Activated CD8-positive, alpha-beta memory T cell treated with anti-CD3 and anti-CD28 coated beads for 1 hour (primary cell): Measurements from ENCODE around the gene CNPY2.
"Not testable (repeated sequence)": the region's sequence is repeated elsewhere in the genome, so short reads cannot be mapped to it uniquely, and the experiment has no call there.

ENCODE experiments used
- DNase-seq, 2 donors: peaks; one replicate each; pipeline ENCODE4 v3.0.0-alpha.2; 2020; ENCODE audit warnings: low read depth in 1 of 2; ENCODE audit errors: extremely low read depth in 1 of 2

CNPY2 gene

DNA sequence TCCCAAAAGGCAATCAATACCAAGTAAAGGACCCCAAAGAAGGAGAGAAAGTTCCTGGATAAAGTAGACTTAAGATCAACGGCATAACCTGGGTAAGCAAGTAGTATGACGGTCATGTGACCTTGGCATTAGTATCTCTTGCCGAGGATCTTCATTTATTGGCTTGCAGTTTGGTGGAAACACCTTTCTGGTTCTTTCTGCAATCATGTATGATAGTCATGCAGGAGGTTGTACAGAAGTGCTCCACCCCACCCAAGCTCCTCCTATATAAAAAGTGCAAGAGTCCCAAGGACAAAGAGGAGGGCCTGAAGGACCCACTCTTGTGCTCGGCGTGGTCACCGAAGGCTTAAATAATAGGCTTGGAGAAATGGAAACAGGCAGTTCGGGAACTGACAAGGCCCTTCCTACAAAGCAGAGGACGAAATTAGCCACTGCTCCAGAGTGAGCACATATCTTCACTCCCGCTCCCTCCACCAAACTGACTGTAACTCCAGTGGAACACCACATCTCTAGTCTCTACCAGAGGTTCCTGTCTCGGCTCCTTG is 16.4 kb downstream of the CNPY2 start:
- no peak for DNase-seq

DNA sequence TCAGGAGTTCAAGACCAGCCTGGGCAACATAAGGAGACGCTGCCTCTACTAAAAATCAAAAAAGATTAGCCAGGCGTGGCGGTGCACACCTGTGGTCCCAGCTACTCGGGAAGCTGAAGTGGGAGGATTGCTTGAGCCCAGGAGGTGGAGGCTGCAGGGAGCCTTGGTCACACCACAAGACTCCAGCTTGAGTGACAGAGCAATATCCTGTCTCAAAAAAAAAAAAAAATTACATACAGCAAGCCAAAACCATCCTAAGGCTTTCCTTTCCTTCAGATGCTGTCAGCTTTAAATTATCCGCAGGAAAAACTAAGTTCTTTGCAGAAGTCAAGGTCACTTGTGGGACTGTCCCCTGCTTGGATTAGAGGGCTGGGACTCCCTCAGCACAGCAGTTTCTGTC is 17.0 kb downstream of the CNPY2 start:
- no peak for DNase-seq

DNA sequence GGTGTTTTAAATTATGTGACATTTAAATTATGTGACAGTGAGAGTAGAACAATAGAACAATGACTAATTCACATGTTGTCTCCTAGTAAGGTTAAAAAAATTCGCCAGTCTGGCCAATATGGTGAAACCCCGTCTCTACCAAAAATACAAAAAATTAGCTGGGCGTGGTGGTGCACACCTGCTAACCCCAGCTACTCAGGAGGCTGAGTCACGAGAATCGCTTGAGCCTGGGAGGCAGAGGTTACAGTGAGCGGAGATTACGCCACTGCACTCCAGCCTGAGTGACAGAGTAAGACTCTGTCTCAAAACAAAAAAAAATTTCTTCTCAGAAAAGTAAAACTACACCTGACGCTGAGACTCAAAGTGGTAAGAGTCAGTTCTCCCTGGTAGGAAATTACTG is 18.4 kb downstream of the CNPY2 start:
- DNase-seq: no peak

DNA sequence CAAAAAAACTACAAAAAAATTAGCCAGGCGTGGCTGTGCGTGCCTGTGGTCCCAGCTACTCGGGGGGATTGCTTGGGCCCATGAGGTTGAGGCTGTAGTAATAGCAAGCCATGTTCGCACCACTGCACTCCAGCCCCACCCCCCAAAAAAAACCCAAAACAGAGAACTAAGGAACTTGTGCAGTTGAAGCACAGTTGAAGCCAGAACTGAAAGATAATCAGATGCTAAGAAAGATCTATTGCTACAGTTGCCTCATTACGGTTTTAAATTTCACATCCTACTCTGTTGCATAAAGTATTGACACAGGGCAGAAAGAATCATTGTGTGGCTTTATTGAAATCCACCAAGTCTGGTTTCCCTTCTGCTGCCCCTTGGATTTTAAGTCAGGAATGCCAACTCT is 19.5 kb downstream of the CNPY2 start:
- no peak for DNase-seq

DNA sequence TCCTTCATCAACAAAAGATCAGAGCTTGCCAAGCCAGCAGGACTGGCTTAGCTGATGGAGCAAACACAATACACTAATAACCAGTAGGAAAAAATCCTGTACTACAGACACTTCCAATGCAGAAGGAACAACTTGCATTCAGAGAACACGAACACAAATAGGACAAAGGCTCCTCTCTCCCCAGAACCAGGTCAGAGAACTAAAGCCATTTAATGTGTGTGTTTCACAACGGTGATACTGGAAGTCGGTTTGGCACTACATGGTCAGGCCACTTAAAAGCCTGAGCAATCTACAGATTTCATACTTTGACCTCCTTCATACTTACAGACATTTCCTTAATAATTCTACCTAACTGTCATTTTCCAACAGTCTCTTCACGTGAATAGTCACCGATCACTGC is 22.0 kb downstream of the CNPY2 start:
- no peak for DNase-seq

DNA sequence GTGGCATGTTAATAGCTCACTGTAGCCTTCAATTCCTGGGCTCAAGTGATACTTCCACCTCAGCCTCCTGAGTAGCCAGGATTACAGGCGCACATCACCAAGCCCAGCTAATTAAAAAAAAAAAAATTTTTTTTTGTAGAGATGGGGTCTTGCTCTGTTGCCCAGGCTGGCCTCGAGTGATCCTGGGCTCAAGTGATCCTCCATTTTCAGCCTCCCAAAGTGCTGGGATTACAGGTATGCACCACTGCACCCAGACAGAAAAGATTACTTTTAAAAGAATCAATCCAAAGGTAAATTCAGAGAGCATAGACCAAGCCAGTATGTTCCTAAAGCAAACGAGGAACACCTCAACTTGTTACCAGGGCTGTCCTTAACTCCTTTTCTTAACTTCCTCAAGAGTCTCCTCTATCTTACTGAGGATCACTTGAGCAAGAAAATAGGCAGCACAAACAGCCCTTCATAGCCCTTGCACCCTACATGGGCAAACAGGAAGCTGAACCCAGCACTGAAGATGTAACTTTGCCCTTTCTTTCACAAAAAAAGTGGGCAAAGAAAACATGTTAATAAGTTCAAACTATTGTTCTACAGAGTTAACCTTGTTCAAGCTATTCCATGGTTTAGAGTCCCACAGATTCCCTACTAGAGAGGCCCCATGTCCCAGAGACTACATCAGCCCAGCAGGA is 26.9 kb downstream of the CNPY2 start:
- no peak for DNase-seq

DNA sequence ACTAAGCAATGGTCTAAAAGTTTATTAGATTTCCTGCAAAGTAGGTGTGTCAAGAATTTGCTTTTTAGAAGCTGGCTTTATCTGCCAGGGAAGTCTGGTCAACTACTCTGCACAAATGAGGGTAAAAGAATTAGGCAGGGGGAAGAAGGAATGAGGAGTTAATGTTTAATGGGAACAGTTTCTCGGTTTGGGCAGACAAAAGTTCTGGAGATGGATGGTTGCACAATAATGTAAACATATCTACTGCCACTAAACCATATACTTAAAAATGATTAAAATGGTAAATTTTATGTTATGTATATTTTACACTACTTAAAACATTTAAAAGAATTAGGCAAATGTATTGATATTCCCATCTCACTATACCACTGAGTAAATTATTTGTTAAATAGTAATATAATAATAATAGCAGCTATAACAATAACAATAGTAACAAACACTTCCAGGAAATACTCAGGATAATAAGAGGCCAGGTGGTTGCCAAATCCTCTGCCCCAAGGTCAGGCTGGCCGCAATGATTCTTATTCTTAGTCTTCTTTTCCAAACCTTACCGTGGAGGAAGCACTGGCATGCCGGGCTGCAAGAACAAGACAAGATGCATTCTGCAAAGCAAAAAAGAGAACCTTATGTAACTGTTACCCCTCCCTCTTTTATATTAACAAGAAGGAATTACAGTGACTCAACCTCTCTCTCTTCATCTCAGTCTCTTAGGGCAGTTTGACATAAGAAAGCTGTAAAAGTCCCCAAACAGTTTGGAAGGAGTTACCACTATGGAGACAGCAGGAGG is 29.6 kb downstream of the CNPY2 start:
- no peak for DNase-seq

DNA sequence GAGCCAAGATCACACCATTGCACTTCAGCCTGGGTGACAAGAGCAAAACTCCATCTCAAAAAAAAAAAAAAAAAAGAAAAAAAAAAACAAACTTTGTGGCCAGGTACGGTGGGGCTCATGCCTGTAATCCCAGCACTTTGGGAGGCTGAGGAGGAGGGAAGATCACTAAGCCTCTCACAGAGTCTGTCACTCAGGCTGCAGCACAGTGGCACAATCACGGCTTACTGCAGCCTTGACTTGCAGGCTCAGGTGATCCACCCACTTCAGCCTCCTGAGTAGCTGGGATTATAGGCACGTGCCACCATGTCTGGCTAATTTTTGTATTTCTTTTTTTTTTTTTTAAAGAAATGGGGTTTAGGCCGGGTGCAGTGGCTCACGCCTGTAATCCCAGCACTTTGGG is 31.5 kb downstream of the CNPY2 start:
- DNase-seq: not testable (repeated sequence)

DNA sequence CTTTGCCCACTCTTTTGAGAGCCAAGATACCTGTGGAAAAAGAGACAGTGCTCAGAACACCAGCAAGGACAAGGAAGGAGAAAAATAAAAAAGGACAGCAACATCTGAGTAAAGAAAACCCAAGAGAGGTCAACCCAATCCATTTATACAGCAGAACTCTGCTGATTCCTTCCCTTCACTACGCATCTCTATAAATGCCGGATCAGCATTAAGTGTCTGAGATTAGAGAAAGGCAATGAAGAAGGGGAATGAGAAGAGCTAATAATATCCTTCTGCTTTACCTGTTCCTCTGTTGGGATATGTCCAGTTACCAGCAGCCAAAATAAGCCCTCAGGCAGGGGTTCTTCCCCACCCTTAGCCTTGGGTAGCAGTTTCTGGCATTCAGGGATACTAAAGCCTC is 33.2 kb downstream of the CNPY2 start:
- no peak for DNase-seq

DNA sequence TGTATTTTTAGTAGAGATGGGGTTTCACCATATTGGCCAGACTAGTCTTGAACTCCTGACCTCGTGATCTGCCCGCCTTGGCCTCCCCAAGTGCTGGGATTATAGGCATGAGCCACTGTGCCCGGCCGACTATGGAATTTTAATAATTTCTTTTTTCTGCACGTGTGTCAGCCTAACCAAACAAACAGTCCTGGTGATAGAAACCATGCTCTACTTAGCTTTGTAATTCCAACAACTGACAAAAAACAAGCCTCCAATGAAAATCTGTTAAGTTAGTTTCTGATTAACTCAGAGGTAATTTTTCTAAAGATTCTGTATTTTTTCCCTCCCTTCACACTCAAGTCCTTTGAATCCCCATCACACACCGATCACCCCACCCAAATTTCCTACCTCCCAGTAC is 33.8 kb downstream of the CNPY2 start:
- no peak for DNase-seq

DNA sequence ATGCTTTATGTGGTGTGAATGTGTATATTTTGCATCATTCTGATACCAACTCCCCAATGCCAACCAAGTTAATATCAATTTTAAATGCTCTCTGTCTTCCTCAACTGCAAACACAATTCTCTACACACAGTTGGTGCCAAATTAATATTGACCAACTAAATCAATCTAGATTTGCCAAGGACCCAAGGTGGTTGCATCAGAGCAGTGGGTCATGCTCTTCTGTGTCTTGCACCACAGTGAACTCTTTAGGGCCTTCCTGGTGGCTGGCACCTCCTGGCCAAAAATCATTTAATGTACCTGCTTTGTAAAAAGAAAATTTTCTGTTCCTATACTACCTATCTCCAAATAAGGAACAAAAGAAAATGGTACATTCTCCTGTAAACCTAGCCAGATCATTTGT is 34.9 kb downstream of the CNPY2 start:
- DNase-seq: no peak

DNA sequence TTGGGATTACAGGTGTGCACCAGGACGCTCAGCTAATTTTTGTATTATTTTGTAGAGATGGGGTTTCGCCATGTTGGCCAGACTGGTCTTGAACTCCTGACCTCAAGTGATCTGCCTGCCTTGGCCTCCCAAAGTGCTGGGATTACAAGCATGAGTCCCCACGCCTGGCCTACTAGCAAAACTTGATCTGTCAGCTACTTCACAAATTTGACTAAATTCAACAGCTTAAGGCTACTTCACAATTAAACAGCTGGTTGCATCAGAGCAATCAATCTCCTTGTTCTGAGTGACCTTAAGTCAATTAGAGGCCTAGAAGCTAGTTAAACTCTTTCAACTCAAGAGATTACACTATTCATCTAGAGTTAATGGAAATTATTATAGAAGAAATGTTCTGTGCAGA is 36.9 kb downstream of the CNPY2 start:
- DNase-seq: no peak

DNA sequence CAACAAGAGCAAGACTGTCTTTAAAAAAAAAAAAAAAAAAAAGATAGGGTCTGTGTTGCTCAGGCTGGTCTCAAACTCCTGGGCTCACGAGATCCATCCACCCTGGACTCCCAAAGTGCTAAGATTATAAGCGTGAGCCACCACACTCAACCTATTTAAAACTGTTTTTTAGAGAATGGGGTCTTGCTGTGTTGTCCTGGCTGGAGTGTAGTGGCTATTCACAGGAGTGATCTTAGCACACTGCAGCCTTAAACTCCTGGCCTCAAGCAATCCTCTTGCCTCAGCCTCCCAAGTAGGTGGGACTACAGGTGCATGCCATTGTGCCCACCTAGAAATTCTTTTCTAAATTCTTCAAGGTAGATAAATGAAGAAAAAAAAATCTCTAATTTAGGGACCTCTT is 41.5 kb downstream of the CNPY2 start:
- no peak for DNase-seq

DNA sequence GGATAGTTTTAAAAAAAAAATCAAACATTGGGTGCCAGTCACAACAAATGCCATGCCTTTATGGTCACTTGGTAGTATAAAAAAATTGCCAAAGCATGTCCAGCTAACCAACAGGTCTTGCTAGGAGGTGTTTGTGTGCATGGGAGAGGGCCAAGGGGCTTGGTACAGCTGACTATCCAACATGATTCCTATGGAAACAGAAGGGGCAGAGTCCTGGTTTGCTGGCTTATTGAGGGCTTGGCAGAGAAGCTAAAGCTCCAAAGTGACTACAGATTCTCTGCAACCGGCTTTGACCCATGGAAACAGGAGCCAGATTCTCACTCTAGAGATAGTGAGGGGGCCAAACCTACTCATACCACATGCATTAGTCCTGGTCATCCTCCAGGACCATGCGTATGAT is 43.3 kb downstream of the CNPY2 start:
- DNase-seq: not testable (repeated sequence)

DNA sequence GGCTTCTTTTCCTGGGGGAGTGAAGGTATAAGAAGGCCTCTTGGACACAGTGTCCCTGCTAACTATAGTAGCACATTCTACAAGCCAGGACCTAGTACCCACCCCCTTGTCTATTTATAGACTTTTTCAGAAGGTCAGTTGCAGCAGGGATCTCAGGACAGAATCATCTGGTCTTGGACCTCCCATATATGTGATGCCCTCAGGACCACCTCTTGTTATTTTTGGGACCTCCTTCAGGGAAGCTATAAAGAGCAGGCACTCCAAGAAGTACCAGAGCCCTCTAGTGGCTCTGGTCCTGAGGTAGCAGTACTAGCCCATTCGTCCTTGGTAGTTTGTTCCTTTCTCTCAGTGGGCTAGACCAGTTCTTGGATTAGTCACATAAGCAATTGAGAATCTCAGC is 44.8 kb downstream of the CNPY2 start:
- DNase-seq: no peak

DNA sequence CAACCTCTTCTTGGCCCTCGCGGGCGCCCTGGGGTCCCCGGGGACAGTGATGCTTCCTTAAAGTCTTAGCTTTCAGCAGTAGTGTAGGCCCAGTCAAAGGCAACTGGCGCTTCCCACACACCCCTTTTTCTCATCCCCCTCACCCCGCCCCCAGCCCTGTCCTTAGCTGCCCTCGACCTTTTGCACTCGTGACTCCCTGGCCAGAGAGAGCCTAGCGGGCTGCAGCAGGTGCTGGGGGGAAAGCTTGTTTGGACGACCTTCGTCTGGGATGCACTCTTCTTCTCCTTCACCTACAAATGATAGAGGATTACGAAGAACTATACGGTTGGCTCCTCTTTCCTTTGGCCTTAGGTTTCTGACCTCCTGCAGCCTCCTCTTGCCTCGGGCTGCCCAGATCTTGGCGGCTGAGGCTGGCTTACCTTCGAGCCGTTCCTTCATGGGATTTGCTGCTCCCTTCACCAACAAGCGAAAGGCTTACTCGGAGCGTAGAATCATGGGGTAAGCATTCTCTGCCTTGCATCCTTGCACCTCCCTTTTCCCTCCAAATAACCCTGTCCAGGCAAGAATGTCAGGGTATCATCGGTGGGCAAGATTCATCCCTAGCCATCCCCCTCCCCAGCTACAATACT is 48.2 kb downstream of the CNPY2 start:
- DNase-seq: no peak

DNA sequence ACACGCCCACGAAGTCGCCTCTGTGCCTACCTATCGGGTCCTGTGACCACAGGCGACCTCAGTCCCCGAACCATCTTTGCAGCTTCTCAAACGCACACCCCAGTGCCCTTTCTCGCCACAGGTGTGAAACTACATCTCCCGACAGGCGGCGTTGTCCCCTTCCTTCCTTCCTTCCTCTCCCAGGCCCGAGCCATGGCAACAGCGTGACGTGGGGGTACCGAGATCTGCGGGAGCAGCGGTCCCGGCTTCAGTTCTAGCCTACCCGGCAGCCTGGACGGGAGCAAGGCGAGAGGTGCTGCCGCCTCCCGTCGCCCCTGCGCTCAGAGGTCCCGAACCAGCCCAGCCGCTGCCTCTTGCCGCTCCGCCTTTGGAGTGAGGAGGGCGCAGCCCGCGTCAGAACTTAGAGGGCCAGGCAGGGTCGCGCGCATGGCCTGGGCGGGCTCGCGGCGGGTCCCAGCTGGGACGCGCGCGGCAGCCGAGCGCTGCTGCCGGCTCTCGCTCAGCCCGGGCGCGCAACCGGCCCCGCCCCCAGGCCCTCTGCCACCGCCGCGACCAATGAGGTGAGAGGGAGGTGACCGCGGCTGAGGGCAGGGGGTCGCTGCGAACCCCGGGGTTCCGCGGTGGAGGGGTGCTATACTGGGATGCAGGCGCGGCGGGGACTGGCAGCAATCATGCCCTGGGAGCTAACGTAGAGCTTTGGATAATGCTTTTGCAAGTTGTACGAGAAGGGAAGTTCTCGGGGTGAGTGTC is 48.9 kb downstream of the CNPY2 start, which contains the start of gene COQ10A:
COQ10A (plus strand) TSS at position 250 of the 750 bp plus-strand sequence; CDS start at position 427, 177 bp downstream.
- peak; percentile 81 to 82 for DNase-seq

DNA sequence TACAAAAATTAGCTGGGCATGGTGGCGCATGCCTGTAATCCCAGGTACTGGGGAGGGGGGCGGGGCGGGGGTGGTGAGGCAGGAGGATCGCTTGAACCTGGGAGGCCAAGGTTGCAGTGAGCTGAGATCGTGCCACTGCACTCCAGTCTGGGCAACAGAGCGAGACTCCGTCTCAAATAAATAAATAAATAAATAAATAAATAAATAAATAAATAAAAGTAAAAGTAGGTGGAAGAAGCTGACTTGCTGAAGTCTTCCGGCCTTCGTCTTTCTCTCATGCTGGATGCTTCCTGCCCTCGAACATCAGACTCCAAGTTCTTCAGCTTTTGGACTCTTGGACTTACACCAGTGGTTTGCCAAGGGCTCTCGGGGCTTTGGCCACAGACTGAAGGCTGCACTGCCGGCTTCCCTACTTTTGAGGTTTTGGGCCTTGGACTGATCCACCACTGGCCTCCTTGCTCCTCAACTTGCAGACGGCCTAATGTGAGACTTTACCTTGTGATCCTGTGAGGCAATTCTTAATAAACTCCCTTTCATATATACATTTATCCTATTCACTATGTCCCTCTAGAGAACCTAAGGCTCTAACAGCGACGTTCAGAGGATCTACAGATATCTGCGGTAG is 49.6 kb downstream of the CNPY2 start:
- DNase-seq: not testable (repeated sequence)

DNA sequence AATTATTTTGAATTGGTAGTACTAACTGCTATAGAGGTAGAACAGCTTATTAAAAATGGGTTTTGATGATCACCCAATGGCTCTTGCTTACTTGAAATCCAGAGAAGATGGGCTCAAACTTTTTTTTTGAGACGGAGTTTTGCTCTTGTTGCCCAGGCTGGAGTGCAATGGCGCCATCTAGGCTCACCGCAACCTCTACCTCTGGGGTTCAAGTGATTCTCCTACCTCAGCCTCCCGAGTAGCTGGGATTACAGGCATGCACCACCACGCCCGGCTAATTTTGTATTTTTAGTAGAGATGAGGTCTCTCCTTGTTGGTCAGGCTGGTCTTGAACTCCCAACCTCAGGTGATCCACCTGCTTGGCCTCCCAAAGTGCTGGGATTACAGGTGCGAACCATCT is 52.8 kb downstream of the CNPY2 start:
- DNase-seq: not testable (repeated sequence)

DNA sequence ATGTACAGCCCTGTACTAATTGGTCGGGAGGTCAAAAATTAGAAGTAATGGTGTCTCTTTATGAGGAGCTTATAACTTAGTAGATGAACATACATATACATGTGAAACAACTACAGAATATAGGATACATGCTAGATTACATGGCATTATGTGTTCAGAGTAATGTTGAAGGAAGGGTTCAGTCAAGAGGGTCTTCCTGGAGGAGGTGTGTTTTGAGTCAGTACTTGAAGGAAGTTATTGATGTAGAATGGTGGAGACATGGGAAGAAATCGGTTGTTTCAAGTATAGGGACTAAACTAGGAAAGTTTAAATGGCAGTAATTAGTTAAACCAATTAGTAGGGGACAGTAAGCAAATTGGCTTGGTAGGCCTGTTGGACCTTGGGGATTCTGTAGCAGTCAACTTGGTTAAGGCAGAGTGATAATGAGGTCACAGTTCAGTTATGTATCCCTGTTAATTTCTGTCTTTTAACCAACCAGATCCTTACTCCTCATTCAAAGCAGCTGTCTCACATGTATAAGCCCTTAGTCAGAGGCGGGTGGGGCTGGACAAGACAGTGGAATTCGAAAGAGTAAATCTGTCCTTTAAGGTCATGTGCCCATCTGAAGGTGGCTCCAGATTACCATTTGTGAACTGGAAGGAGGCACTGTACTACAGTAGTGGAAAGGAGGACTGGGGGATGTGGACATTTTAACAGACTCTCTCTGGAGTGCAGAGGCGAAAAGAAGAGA is 54.1 kb downstream of the CNPY2 start:
- DNase-seq: no peak
